GM19240 (cell line): ENCODE measurements around the gene PTAR1.
A peak's percentile ranks its signal among the peaks of the same experiment; 100 is the strongest.
"Not testable (repeated sequence)": the region's sequence is repeated elsewhere in the genome, so short reads cannot be mapped to it uniquely, and the experiment has no call there.

Experiments used
- DNase-seq: peaks from one replicate; pipeline ENCODE4 v3.0.0; 2011; ENCODE audit warnings: low spot score; ENCODE audit not compliant: insufficient read length

Gene PTAR1

GRCh38 chr9:69759421-69760277 is at the start of gene PTAR1:
TSS of gene PTAR1 (minus strand) at chr9:69760011. CDS start at chr9:69759938, 73 bp downstream.
- DNase-seq, result peak; percentile 41

GRCh38 chr9:69809304-69809863 is 49.6 kb upstream of the PTAR1 start:
- DNase-seq, result no peak

- DNase-seq, result no peak
These were observed 46.8 kb upstream of the PTAR1 start for GRCh38 chr9:69806627-69807026.

- no peak for DNase-seq
These were observed 46.2 kb upstream of the PTAR1 start for GRCh38 chr9:69805962-69806515.

GRCh38 chr9:69801989-69802388 is 42.2 kb upstream of the PTAR1 start:
- DNase-seq, result no peak

GRCh38 chr9:69800027-69800426 is 40.2 kb upstream of the PTAR1 start:
- DNase-seq, result not testable (repeated sequence)

- DNase-seq, result not testable (repeated sequence)
These were observed 39.7 kb upstream of the PTAR1 start for GRCh38 chr9:69799521-69799920.

GRCh38 chr9:69798744-69799143 is 38.9 kb upstream of the PTAR1 start:
- no peak for DNase-seq

GRCh38 chr9:69797675-69798074 is 37.9 kb upstream of the PTAR1 start:
- DNase-seq, result no peak

- no peak for DNase-seq
These were observed 34.5 kb upstream of the PTAR1 start for GRCh38 chr9:69794356-69794755.

- no peak for DNase-seq
These were observed 25.9 kb upstream of the PTAR1 start for GRCh38 chr9:69785757-69786156.

GRCh38 chr9:69773258-69773657 is 13.4 kb upstream of the PTAR1 start:
- DNase-seq, result no peak

GRCh38 chr9:69771775-69772418 is 12.1 kb upstream of the PTAR1 start:
- DNase-seq, result no peak

GRCh38 chr9:69768716-69769115 is 8.9 kb upstream of the PTAR1 start:
- no peak for DNase-seq

GRCh38 chr9:69768101-69768500 is 8.3 kb upstream of the PTAR1 start:
- DNase-seq, result no peak

GRCh38 chr9:69763862-69764261 is 4.1 kb upstream of the PTAR1 start:
- DNase-seq, result not testable (repeated sequence)

GRCh38 chr9:69762527-69762926 is 2.7 kb upstream of the PTAR1 start:
- DNase-seq, result no peak

- DNase-seq, result no peak
These were observed 433 bp upstream of the PTAR1 start for GRCh38 chr9:69760278-69760610.

GRCh38 chr9:69759021-69759420 is 790 bp downstream of the PTAR1 start:
- DNase-seq, result no peak

GRCh38 chr9:69757996-69758675 is 1.7 kb downstream of the PTAR1 start:
- no peak for DNase-seq

GRCh38 chr9:69755205-69755604 is 4.6 kb downstream of the PTAR1 start:
- no peak for DNase-seq

- DNase-seq, result no peak
These were observed 6.0 kb downstream of the PTAR1 start for GRCh38 chr9:69753830-69754229.
